H9 (cell line): ENCODE results near the gene CCDC182. TPM values are rescaled to one million over a fixed set of nuclear protein-coding genes. Genes with fewer than 3 reads are reported as not detected.

ENCODE experiments used
- DNase-seq: peaks from one replicate; pipeline ENCODE4 v3.0.0-alpha.2; 2017
- H2AFZ ChIP-seq: one replicate; pipeline ENCODE4 v1.6.1; 2013; ENCODE audit warnings: mild to moderate bottlenecking, low read length, control low read depth, moderate library complexity
- H2AK5ac ChIP-seq: 2 replicates; pipeline ENCODE4 v1.6.1; 2013; ENCODE audit warnings: low read length, control low read depth, mixed read lengths; ENCODE audit not compliant: insufficient read length
- H2BK120ac ChIP-seq: one replicate; pipeline ENCODE4 v1.6.1; 2013; ENCODE audit warnings: low read depth, mild to moderate bottlenecking, low read length, control low read depth, inconsistent platforms; ENCODE audit not compliant: poor library complexity, severe bottlenecking
- H2BK12ac ChIP-seq: 2 replicates; pipeline ENCODE4 v1.6.1; 2013; ENCODE audit warnings: low read length, control low read depth, mixed read lengths, low read depth; ENCODE audit not compliant: insufficient read length
- H2BK15ac ChIP-seq: 2 replicates; pipeline ENCODE4 v1.6.1; 2013; ENCODE audit warnings: low read depth, low read length, control low read depth
- H2BK20ac ChIP-seq: one replicate; pipeline ENCODE4 v1.6.1; 2013; ENCODE audit warnings: low read depth, mild to moderate bottlenecking, low read length, control low read depth, inconsistent platforms; ENCODE audit not compliant: poor library complexity, severe bottlenecking
- H2BK5ac ChIP-seq: 2 replicates; pipeline ENCODE4 v1.6.1; 2013; ENCODE audit warnings: low read length, control low read depth, mixed read lengths; ENCODE audit not compliant: insufficient read length
- H3K14ac ChIP-seq: 2 replicates; pipeline ENCODE4 v1.6.1; 2013; ENCODE audit warnings: low read length, control low read depth; ENCODE audit not compliant: insufficient read depth
- H3K18ac ChIP-seq: 2 replicates; pipeline ENCODE4 v1.6.1; 2013; ENCODE audit warnings: low read depth, mild to moderate bottlenecking, mixed read lengths, low read length, control low read depth; ENCODE audit not compliant: insufficient read length
- H3K23ac ChIP-seq: 2 replicates; pipeline ENCODE4 v1.6.1; 2013; ENCODE audit warnings: low read length, control low read depth, mixed read lengths, low read depth; ENCODE audit not compliant: insufficient read length
- H3K23me2 ChIP-seq: 2 replicates; pipeline ENCODE4 v1.6.1; 2013; ENCODE audit warnings: low read depth, mild to moderate bottlenecking, mixed read lengths, low read length, control low read depth; ENCODE audit not compliant: insufficient read length, poor library complexity, severe bottlenecking
- H3K27ac ChIP-seq: 2 replicates; pipeline ENCODE4 v1.5.1; 2013; ENCODE audit warnings: low read length, control low read depth, mixed read lengths, low read depth; ENCODE audit not compliant: insufficient read length
- H3K27me3 ChIP-seq: 2 replicates; pipeline ENCODE4 v1.6.1; 2013; ENCODE audit warnings: low read length, control low read depth, inconsistent platforms; ENCODE audit not compliant: insufficient read depth
- H3K4ac ChIP-seq: 2 replicates; pipeline ENCODE4 v1.6.1; 2013; ENCODE audit warnings: low read depth, mild to moderate bottlenecking, control low read depth, inconsistent platforms, low read length, moderate library complexity
- H3K4me1 ChIP-seq: 2 replicates; pipeline ENCODE4 v1.6.1; 2013; ENCODE audit warnings: low read length, control low read depth, inconsistent platforms; ENCODE audit not compliant: insufficient read depth
- H3K4me2 ChIP-seq: 2 replicates; pipeline ENCODE4 v1.6.1; 2013; ENCODE audit warnings: low read length, control low read depth, mixed read lengths; ENCODE audit not compliant: insufficient read length, insufficient read depth
- H3K56ac ChIP-seq: 2 replicates; pipeline ENCODE4 v1.6.1; 2013; ENCODE audit warnings: low read depth, mild to moderate bottlenecking, mixed read lengths, low read length, control low read depth; ENCODE audit not compliant: insufficient read length
- H3K79me1 ChIP-seq: 2 replicates; pipeline ENCODE4 v1.6.1; 2013; ENCODE audit warnings: low read depth, mild to moderate bottlenecking, moderate library complexity, low read length, control low read depth, inconsistent platforms; ENCODE audit not compliant: insufficient read depth, poor library complexity, severe bottlenecking
- H3K79me2 ChIP-seq: 2 replicates; pipeline ENCODE4 v1.6.1; 2013; ENCODE audit warnings: low read length, control low read depth, inconsistent platforms; ENCODE audit not compliant: insufficient read depth
- H3K9ac ChIP-seq: 2 replicates; pipeline ENCODE4 v1.6.1; 2013; ENCODE audit warnings: low read length, control low read depth, mixed read lengths; ENCODE audit not compliant: insufficient read length; ENCODE audit errors: extremely low read depth
- H3K9me3 ChIP-seq: one replicate; pipeline ENCODE4 v1.6.1; 2013; ENCODE audit warnings: low read depth, low read length, inconsistent platforms; ENCODE audit not compliant: control insufficient read depth
- H3T11ph ChIP-seq: one replicate; pipeline ENCODE4 v1.6.1; 2013; ENCODE audit warnings: mild to moderate bottlenecking, low read length, control low read depth, inconsistent platforms
- H4K20me1 ChIP-seq: one replicate; pipeline ENCODE4 v1.6.1; 2013; ENCODE audit not compliant: control insufficient read depth, insufficient read length, insufficient read depth
- H4K5ac ChIP-seq: 2 replicates; pipeline ENCODE4 v1.6.1; 2013; ENCODE audit warnings: low read depth, mild to moderate bottlenecking, mixed read lengths, low read length, control low read depth; ENCODE audit not compliant: insufficient read length
- H4K8ac ChIP-seq: replicated peaks from 2 replicates; pipeline ENCODE4 v1.6.1; 2013; ENCODE audit warnings: low read length, control low read depth, mixed read lengths, low read depth; ENCODE audit not compliant: insufficient read length
- H4K91ac ChIP-seq: 2 replicates; pipeline ENCODE4 v1.6.1; 2013; ENCODE audit warnings: low read depth, mild to moderate bottlenecking, moderate library complexity, mixed read lengths, low read length, control low read depth; ENCODE audit not compliant: insufficient read length
- H3K27ac Mint-ChIP-seq, 3 experiments: 2 replicates in 2 of 3; 3 replicates in 1 of 3; pipeline ENCODE4 v1.8.0; 2020 to 2021; ENCODE audit warnings: mixed read lengths in 3 of 3, mild to moderate bottlenecking in 1 of 3, moderate library complexity in 1 of 3
- H3K27me3 Mint-ChIP-seq: 2 replicates; pipeline ENCODE4 v1.8.0; 2021; ENCODE audit warnings: low read depth, mild to moderate bottlenecking, moderate library complexity, mixed read lengths
- H3K36me3 Mint-ChIP-seq, 3 experiments: 2 replicates in 2 of 3; 3 replicates in 1 of 3; pipeline ENCODE4 v1.8.0; 2020 to 2021; ENCODE audit warnings: low read depth in 3 of 3, mixed read lengths in 3 of 3; ENCODE audit not compliant: insufficient read depth in 1 of 3
- H3K4me1 Mint-ChIP-seq, 2 experiments: 2 replicates each; pipeline ENCODE4 v1.8.0; 2020; ENCODE audit warnings: mixed read lengths in 2 of 2
- H3K4me3 Mint-ChIP-seq, 2 experiments: 2 replicates in 1 of 2; 3 replicates in 1 of 2; pipeline ENCODE4 v1.8.0; 2020 to 2021; ENCODE audit warnings: mild to moderate bottlenecking in 2 of 2, mixed read lengths in 2 of 2, moderate library complexity in 1 of 2
- H3K9me3 Mint-ChIP-seq, 2 experiments: 2 replicates in 1 of 2; 3 replicates in 1 of 2; pipeline ENCODE4 v1.8.0; 2020; ENCODE audit warnings: mild to moderate bottlenecking in 2 of 2, mixed read lengths in 2 of 2, moderate library complexity in 1 of 2
- CTCF ChIP-seq: fragments of 200-600 bp; sonication (generic); conservative IDR thresholded peaks from 3 replicates; pipeline ENCODE4 v1.8.0; 2021; ENCODE audit warnings: antibody characterized with exemption, mild to moderate bottlenecking
- WGBS: extraction: QIAGEN DNeasy Blood & Tissue Kit; methylation state at CpG from one replicate; pipeline ENCODE4 v1.1.7; 2013; ENCODE audit warnings: missing lambda C conversion rate, low lambda C conversion rate, mixed read lengths; ENCODE audit not compliant: insufficient read length; ENCODE audit errors: extremely low coverage; 5-methylcytosine and 5-hydroxymethylcytosine counted together
- total RNA-seq: library from RNA; stranded (reverse); gene quantifications from 2 replicates; pipeline ENCODE4 v1.2.1, GENCODE V29; 2021

CCDC182 gene
- total RNA-seq, 1 experiment from 2014 or later, result not detected

- H2BK12ac ChIP-seq, result no peak overlapping the region
- no peak overlapping the region for H3K14ac ChIP-seq
- H3K27me3 ChIP-seq, result no peaks in the 10 kb centered on the region
- no CpG with 5 or more reads among the region's 6 CpGs for WGBS
- Mint-ChIP-seq H3K27me3 (peaks cover 16% of the 10 kb centered on the region), H3K27ac (no peak overlapping the region), H3K36me3 (no peaks in the 10 kb centered on the region), H3K9me3 (no peaks in the 10 kb centered on the region), H3K4me1 (0 out of 4 replicates have a peak, but pooled peaks cover 0 to 3% of the 10 kb centered on the region in 2 experiments), H3K4me3 (no peak overlapping the region)
- H2BK5ac ChIP-seq, result no peak overlapping the region
- no peaks in the 10 kb centered on the region for H3K79me1 ChIP-seq
- no peak overlapping the region for H3K27ac ChIP-seq
- no peak overlapping the region for H3K4me2 ChIP-seq
- no peaks in the 10 kb centered on the region for H4K20me1 ChIP-seq
- TF ChIP-seq CTCF, result peak; percentile 71
- H3K18ac ChIP-seq, result no peak overlapping the region
- no peak overlapping the region for H2BK120ac ChIP-seq
- no peak overlapping the region for H4K5ac ChIP-seq
- no peak overlapping the region for H2AK5ac ChIP-seq
- no peak overlapping the region for H3T11ph ChIP-seq
- H3K9me3 ChIP-seq, result no peaks in the 10 kb centered on the region
- H4K8ac ChIP-seq, result no peak overlapping the region
- no peak overlapping the region for H2AFZ ChIP-seq
- H2BK15ac ChIP-seq, result no peak overlapping the region
- no peak overlapping the region for H3K56ac ChIP-seq
- no peaks in the 10 kb centered on the region for H3K23me2 ChIP-seq
- H2BK20ac ChIP-seq, result no peak overlapping the region
- no peaks in the 10 kb centered on the region for H3K4me1 ChIP-seq
- DNase-seq, result peak; percentile 77
- no peak overlapping the region for H3K23ac ChIP-seq
- H4K91ac ChIP-seq, result no peak overlapping the region
- no peak overlapping the region for H3K9ac ChIP-seq
- H3K79me2 ChIP-seq, result no peaks in the 10 kb centered on the region
- no peak overlapping the region for H3K4ac ChIP-seq
Measured at GRCh38 chr17:57735707-57736106, 9.4 kb downstream of the CCDC182 start.
